Measurements from ENCODE around the gene COL4A3. TPM values are rescaled to one million over a fixed set of nuclear protein-coding genes. Genes with fewer than 3 reads are reported as not detected.

Gene COL4A3
- total RNA-seq, 2 donors from 2014 or later: not detected

DNA sequence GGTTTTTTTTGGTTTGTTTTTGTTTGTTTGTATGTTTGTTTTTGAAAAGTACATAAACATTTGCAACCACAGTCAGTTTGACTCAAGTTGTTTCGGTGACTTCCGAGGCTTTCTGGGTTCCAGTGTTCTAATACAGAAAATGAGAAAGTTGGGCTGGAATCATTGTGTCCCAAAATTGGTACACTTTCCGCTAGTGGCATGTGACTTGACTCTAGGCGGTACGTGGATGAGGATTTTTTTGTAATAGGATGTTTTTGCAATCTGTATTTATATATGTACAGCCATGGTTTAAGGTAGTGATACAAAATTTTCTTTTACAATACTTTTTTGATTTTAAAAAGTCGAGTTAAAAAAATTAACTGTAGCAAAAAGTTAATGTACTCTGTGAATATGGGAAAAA lies 162.4 kb downstream of the COL4A3 start:
- ATAC-seq: no peak
- no peak overlapping the region for H3K27ac Mint-ChIP-seq
- peaks cover 14 to 16% of the 10 kb centered on the region in 2 donors for H3K36me3 Mint-ChIP-seq
- peaks cover 2 to 9% of the 10 kb centered on the region in 2 donors for H3K9me3 Mint-ChIP-seq
- DNase-seq (ENCODE audit: low spot score in 2 of 2): no peak

DNA sequence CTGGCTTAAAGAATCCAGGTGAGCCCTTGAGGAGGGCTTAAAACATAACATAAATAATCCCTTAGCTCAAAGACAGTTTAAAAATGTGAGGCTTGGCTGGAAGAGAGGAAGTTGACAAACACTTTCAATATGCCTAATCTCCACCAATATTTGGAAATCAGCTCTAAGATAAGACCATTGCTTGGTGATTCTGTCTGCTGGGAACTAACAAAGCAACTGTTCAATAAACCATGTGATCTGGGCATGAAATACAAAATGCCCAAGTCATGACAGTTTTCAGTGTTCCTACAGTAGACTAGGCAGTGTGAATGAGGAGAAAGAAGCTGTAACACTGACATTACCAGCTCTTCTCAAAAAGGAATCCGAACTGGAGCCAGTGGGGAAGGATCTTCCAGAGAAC lies 171.3 kb downstream of the COL4A3 start:
- no peaks in the 10 kb centered on the region for H3K9me3 Mint-ChIP-seq
- peaks cover 14 to 47% of the 10 kb centered on the region in 2 donors for H3K36me3 Mint-ChIP-seq
- H3K27ac Mint-ChIP-seq: peak overlapping the region in 1 of 2 donors; percentile 14
- peak in 1 of 2 donors; percentile 54 for ATAC-seq
- no peak for DNase-seq (ENCODE audit: low spot score in 2 of 2)

DNA sequence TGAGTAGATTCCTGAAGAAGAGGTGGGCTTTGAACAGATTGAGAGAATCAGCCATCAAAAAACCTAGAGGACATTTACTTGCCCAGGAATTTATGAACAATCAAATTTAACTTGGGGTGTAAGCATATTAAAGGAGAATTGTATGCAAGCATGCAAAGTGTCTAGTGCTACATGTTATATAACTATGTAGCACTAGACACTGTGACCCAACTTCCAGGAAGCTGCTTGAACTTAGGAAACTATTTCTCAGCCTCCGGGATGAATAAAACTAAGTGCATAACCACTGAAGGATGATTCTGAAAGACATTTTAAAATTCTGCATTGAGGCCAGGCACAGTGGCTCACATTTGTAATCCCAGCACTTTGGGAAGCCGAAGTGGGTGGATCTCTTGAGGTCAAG lies 173.0 kb downstream of the COL4A3 start:
- H3K9me3 Mint-ChIP-seq: no peaks in the 10 kb centered on the region
- no peak overlapping the region for H3K27ac Mint-ChIP-seq
- DNase-seq (ENCODE audit: low spot score in 2 of 2) (no peak), ATAC-seq (no peak)
- peaks cover 14 to 44% of the 10 kb centered on the region in 2 donors for H3K36me3 Mint-ChIP-seq

DNA sequence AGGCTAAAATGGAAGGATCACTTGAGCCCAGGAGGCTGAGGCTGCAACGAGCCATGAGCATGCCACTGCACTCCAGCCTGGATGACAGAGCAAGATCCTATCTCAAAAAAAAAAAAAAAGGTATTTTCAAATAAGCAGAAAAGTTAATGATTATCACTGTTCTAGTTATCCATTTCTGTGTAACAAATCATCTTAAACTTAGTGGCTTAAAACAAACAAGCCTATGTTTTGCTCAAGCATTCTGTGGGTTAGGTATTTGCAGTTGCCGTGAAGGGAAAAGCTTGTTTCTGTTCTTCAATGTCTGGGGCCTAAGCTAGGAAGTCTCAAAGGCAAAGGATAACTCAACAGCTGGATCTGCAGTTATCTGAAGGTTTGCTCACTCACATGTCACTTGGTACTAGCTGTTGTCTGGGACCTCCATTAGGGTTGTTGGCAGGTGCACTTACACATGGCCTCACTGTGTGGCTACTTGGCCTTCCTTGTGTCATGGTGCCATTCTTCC lies 174.7 kb downstream of the COL4A3 start:
- Mint-ChIP-seq H3K27ac (no peak overlapping the region), H3K36me3 (peaks cover 14 to 30% of the 10 kb centered on the region in 2 donors)
- no peak for ATAC-seq

DNA sequence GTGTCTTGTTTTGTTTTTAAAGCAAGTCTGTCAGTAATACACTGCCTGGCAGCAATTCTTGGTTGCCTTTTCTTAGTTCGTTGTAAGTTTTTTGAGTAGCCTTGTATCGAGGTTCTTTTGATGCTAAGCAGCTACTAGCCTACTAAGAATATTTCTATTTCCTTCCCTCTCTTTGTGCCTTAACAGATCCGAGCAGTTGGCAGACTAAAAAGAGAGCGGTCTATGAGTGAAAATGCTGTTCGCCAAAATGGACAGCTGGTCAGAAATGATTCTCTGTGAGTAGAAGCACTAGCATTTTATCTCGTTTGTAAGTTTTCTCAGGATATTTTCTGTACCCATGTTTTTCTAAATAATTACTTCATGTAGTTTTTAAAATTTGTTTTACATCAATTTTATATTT lies 175.7 kb downstream of the COL4A3 start:
- no peaks in the 10 kb centered on the region for H3K9me3 Mint-ChIP-seq
- H3K27ac Mint-ChIP-seq: no peak overlapping the region
- ATAC-seq (no peak), DNase-seq (ENCODE audit: low spot score in 2 of 2) (no peak)
- peaks cover 10 to 20% of the 10 kb centered on the region in 2 donors for H3K36me3 Mint-ChIP-seq

More for the DNA sequence above, 174.7 kb downstream of the COL4A3 start:
- DNase-seq (ENCODE audit: low spot score in 2 of 2): no peak
- H3K9me3 Mint-ChIP-seq: no peaks in the 10 kb centered on the region

DNA sequence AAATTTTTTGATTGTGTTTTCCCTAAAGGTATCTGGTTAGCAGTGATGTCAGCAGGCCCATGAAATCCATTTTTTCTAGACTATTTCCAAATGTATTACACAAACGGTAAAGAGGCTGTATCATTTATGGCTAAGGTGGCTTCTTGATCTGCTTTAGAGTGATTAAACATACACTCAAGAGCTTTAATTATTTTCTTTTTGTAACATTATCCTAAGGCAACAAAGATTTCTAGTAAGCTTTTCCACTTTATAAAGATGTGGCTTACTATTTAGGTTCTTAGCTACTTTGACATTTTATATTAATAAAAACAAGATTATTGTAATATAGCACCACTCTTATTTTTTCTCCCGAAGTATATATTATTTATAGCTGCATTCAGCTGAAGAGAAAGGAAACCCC lies 177.1 kb downstream of the COL4A3 start:
- Mint-ChIP-seq H3K36me3 (peaks cover 0 to 7% of the 10 kb centered on the region in 2 donors), H3K27ac (peak overlapping the region in 1 of 2 donors; percentile 22)
- no peak for ATAC-seq

DNA sequence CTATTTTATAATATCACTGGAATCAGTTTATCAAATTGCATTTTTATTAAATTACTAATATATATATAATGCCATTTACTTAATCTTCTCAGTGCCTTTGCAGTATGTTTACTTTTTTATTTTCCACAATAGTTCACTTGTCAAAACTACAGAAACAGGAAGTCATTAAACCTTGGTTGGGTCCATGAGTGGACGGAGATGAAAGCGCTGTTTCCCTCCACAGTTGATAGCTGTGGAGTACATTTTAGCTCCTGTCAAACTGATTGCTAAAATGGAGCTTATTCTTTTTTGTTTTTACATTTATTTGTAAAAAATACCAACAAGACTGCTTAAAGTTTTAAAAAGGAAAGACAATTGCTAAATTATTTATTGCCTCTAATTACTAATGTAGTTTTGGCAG lies 179.8 kb downstream of the COL4A3 start:
- Mint-ChIP-seq H3K9me3 (no peaks in the 10 kb centered on the region), H3K27ac (no peak overlapping the region), H3K36me3 (no peaks in the 10 kb centered on the region)
- DNase-seq (ENCODE audit: low spot score in 2 of 2): no peak
- no peak for ATAC-seq

More for the DNA sequence above, 177.1 kb downstream of the COL4A3 start:
- no peak for DNase-seq (ENCODE audit: low spot score in 2 of 2)
- H3K9me3 Mint-ChIP-seq: no peaks in the 10 kb centered on the region

DNA sequence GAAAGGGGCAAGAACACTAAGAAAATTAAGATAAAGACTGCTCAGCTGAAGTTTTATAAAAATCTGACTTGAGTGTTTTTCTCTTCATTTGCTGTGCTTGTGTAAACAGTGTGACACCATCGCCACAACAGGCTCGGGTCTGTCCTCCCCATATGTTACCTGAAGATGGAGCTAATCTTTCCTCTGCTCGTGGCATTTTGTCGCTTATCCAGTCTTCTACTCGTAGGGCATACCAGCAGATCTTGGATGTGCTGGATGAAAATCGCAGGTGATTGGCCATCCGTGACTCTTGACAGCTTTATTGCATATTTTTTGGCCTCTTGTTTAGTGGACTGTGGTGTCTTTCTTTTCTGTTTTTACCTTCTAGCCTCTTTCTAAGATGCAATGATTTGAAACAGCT lies 182.7 kb downstream of the COL4A3 start:
- Mint-ChIP-seq H3K36me3 (no peaks in the 10 kb centered on the region), H3K9me3 (no peaks in the 10 kb centered on the region), H3K27ac (no peak overlapping the region)
- DNase-seq (ENCODE audit: low spot score in 2 of 2) (no peak), ATAC-seq (no peak)

DNA sequence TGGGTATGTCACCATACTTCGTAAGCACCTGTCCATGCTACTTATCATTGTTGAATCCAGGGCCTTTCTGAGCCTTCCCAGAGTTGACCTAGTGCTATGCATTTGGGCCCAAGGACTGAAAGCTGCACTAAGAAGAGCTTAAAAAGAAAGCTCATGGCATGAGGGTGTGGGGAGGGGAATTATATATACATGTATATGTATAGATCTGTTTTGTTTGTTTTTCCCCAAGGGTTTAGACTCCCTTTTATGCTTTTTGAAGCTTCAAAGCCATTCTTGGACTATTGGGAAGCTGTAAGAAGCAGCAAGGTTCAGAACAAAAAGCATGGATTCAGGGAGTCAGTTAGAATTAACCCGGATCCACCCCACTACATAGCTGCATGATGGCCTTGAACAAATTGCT lies 183.9 kb downstream of the COL4A3 start:
- ATAC-seq: no peak
- DNase-seq (ENCODE audit: low spot score in 2 of 2): no peak
- Mint-ChIP-seq H3K36me3 (no peaks in the 10 kb centered on the region), H3K27ac (no peak overlapping the region), H3K9me3 (no peaks in the 10 kb centered on the region)

DNA sequence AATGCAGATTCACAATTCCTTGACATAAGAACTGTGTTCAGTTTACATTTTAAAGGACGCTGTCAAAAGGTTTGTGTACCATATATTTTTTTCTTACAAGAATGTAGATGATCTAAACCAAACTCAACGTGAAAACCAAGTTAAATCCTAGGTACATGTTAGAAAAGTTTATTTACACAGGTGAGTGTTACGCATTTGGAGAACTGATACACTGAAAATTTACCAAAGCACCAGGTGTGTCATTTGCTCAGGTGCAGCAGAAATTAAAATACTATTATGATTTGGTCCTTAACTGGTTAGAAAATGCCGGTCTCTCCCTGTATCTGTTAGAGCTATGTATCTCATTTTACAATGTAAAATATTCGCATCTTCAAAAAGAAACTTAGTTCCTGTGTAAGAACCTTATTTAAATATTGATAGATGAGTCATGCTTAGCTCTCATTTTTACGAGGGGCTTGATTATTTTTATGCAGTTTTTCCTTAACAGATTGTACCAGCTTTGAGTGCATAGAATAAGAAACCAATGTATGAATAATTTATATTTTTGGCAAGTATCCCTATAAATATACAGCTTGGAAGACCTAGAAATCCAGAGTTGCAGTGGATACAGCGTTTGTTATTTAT lies 185.7 kb downstream of the COL4A3 start:
- no peaks in the 10 kb centered on the region for H3K36me3 Mint-ChIP-seq
- H3K9me3 Mint-ChIP-seq: no peaks in the 10 kb centered on the region
- no peak for DNase-seq (ENCODE audit: low spot score in 2 of 2)
- no peak for ATAC-seq
- peak overlapping the region in 1 of 2 donors; percentile 27 for H3K27ac Mint-ChIP-seq

DNA sequence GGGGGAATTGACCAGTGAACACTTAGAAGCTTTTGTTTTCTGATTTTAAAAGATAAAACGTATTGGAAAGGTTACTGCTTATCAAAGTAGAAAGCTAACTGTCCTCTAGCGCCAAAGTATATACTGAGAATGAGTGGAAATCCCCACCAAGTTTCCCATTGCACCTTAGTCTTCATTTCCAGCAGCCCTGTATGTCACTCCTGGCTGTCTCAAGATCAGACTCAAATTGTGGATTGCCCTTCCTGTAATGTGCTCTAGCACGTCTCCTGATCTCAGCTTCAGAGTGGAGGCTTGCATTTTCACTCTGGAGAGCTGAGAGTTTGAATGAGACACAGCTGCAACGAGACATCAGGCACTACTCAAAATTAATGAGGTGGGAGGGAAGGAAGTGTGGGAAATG lies 187.2 kb downstream of the COL4A3 start:
- Mint-ChIP-seq H3K9me3 (no peaks in the 10 kb centered on the region), H3K36me3 (no peaks in the 10 kb centered on the region), H3K27ac (peak overlapping the region; percentile 7 to 25)
- peak; percentile 41 to 75 for ATAC-seq
- DNase-seq (ENCODE audit: low spot score in 2 of 2): no peak

DNA sequence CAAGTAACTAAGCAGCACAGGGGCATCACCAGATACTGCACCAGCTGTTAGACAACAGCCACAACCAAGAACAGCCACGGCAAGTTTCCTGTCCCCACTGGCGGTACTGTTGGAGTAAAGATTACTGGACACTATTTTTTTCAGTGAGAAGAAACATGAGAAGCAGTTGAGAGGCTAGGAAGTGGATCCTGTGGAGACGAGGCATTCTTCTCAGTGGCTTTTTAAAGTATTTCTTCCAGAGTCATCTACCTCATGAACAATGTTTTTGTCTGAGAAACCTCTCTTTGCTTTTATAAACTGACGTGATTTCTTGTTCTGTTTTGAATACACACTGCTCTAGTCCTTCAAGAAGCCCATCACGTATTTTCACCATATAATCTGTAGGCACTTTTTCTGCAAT lies 195.9 kb downstream of the COL4A3 start:
- ATAC-seq: no peak
- Mint-ChIP-seq H3K9me3 (no peaks in the 10 kb centered on the region), H3K27ac (peak overlapping the region in 1 of 2 donors; percentile 63), H3K36me3 (no peaks in the 10 kb centered on the region)
- no peak for DNase-seq (ENCODE audit: low spot score in 2 of 2)

DNA sequence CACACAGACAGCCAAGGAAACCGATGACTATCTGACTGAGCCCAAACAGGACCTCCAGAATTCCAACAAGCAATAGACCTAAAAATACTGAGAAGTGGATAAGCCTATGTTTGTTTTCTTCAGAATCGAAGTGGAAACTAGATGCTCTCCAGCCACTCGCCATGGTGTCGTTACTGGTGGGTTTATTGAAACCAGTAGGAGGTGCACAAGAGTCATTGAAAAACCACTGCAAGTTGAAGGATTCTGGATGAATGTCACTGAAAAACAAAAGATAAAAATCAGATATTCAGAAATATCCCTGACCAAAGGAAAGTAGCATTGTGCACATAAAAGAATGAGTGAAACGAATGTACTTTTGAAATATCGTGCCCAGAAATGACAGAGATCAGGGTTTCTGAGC lies 199.3 kb downstream of the COL4A3 start:
- no peak for ATAC-seq

More for the DNA sequence above, 199.3 kb downstream of the COL4A3 start:
- no peak for DNase-seq (ENCODE audit: low spot score in 2 of 2)
- H3K9me3 Mint-ChIP-seq: no peaks in the 10 kb centered on the region
- H3K36me3 Mint-ChIP-seq: no peaks in the 10 kb centered on the region
- H3K27ac Mint-ChIP-seq: peak overlapping the region in 1 of 2 donors; percentile 44

Other genes starting within 250 kb of the COL4A3 start
- not detected for gene COL4A4, start 419 bp upstream of the COL4A3 start, total RNA-seq
- 10 to 100 TPM; 60.1 to 88.1 TPM for gene MFF, start 160.6 kb downstream of the COL4A3 start, total RNA-seq
- not detected for gene TM4SF20, start 214.7 kb downstream of the COL4A3 start, total RNA-seq
- gene SCYGR1, start 223.3 kb downstream of the COL4A3 start, total RNA-seq: not detected